Left ventricle myocardium superior (tissue), 1 donor: ENCODE results near the gene SH3RF3. TPM values are rescaled to one million over a fixed set of nuclear protein-coding genes. Genes with fewer than 3 reads are reported as not detected.

Experiments
- ATAC-seq: fragments of 200-7000 bp; cut with Tn5 transposase; one replicate; pipeline ENCODE4 v1.9.1; 2020; ENCODE audit warnings: mild to moderate bottlenecking, moderate library complexity
- DNase-seq: peaks from one replicate; pipeline ENCODE4 v3.0.0-alpha.2; 2020
- intact Hi-C: fragments of 100-400 bp; cut with micrococcal nuclease; formaldehyde crosslinking; loops from one replicate; pipeline ENCODE4 v1.11.0; 2022
- total RNA-seq: library from RNA; stranded (reverse); fragmentation: NEBNext Ultra II Directional; extraction: Animal tissue kit (Norgen Biotek cat#: 25700); gene quantifications from one replicate; pipeline ENCODE4 v1.2.1, GENCODE V29; 2021
- donor health status: DM: no; HTN: yes; CAD: no; lungs with severe emphysema.

SH3RF3 gene
- total RNA-seq, 1 donor from 2014 or later: 7.4 TPM

DNA sequence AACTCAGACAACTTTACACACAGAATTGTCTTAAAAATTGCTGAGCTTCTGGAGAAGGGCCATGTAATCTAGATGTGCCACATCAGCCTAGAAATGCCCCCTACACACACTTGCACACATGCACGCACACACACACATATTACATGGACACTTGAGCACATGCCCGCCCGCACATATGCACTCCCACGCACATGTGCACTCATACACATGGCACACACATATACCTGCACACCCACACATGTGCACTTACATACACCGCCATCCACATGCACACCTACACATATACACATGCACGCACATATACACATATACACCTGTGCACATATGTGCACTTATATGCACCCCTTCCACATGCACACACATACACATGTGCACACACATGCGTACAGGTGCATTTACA, 271.1 kb downstream of the SH3RF3 start:
- no peak for ATAC-seq
- DNase-seq: no peak
- intact Hi-C loops: no loop called here

DNA sequence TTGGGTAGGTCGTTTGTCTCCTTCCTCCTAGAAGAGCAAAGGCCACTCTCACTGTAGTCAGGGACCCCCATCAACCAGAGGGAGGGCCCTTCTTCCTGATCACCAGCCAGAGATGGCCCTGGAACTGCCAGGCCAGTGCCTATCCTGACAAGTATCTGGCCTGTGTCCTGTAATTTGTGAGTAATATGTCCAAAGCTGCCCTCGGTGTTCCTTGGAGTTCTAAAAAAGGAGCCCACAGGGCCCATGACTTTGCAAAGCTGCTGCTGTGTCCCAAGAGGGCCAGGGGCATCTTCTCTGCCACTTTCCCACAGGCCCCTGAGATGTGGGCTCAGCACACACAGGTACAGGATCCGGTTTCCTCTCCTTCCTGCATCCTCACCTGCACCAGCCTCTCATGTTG, 272.4 kb downstream of the SH3RF3 start:
- DNase-seq (no peak), ATAC-seq (no peak)
- intact Hi-C loops: no loop called here

DNA sequence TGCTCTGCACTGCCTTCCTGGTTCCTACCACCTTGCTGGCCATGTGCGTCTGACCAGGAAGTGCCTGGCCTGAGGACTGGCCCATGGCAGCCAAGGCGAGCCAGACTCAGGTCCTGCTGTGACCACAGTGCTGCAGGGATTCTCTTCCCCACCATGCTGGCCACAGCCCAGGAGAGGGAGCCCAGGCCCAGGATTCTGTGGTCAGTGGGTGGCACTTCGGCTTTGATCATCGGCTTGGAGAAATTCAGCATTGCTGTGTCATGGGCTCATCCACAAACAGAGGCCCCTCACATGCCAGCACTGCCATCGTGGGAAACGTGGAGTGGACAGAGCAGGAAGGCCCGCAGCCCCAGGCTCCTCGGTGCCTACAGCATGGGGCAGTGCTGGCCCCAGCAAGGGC, 273.2 kb downstream of the SH3RF3 start:
- intact Hi-C loops: no loop called here
- no peak for DNase-seq
- ATAC-seq: no peak

DNA sequence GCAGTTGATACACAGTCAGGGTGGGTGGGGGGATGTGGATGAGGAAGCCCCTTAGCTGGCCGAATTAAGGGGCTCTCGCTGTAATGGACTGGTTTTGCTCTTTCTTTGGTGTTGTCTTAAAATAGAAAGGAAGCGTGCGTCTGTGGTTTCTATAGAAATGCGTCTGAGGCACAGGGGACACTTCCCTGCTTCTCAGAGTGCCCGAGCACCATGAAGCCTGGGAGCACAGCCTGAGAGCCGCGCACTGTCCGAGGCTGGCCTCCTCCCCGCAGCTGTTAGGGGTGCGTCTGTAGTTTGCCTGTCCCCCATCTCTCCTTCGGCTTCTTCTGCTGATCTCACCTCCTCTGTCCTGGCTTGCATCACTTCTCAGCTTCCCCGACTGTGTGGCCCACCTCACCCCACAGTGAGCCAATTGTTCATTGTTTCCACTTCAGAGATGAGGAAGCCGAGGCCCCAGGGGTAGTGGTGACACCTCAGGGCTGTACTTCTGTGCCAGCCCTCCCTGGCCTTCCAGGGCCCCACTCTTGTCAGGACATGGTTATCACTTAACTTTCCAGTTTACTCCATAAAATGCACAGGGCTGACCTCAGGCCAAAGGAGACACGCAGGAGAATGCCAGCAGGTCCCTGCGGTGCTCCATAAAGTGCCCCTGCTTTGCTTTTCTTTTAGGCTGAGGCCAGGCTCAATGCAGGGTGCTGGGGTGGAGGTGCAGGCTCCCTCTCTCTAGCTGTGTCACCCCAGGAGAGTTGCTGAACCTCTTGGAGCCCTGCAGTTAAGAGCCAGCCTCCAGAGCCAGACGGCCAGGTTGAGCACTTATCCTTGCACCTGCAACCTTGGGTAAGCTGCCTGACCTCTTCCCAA, 274.2 kb downstream of the SH3RF3 start:
- intact Hi-C loops: no loop called here
- DNase-seq (no peak), ATAC-seq (no peak)

DNA sequence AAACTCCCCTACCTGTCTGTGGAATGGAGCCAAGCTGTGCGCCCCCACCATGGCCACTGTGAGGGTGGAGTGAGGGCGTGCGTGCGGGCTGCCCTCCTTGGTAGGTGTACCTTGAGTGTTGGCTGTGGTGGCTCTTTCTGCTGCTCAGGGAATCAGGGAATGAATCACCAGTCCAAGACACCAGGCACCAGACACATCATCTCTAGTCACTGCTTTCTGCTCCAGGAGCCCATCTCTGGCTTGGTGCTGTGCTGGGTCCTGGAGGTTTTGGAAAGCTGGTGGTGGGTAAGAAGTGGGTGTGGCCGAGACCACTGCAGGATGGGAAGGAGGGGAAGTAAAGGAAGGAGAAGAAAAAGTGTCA, 274.8 kb downstream of the SH3RF3 start:
- ATAC-seq: no peak
- intact Hi-C loops: no loop called here
- no peak for DNase-seq

DNA sequence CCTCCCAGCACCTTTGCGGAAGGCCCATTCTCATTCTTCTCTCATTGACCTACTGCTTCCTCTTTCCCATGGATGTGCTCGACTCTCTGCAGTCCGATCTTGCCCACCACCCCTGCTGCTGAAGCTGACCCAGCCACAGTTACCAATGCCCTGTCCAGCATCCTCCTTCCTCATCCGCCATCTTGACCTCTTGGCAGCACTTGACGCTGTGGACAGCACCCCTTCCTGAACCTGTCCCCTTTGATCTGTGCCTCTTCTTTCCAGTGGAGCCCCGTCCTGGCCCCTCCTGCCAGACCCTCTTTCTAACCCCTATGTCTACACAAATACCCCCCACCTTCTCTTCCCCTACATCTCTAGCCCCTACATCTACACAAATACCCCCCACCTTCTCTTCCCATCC, 275.7 kb downstream of the SH3RF3 start:
- ATAC-seq (no peak), DNase-seq (no peak)
- intact Hi-C loops: no loop called here

DNA sequence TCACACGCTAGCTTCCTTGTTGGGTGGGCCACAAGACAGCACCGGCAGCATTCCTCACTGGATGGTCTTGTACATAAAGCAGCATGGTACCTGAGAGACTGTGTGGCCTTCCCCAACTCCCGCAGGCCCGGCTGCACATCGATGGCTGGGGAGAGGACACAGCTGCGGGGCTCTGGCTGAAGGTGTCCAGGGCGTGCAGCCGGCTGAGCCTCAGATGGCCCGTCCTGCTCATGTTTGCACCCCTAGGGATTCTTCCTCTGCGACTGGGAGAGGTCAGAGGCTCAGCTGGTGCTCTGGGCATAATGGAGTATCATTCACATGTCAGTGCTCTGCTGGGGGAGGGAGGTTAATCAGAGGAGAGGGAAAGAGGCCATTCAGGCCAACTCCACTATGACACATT, 276.9 kb downstream of the SH3RF3 start:
- ATAC-seq (no peak), DNase-seq (no peak)
- intact Hi-C loops: no loop called here

DNA sequence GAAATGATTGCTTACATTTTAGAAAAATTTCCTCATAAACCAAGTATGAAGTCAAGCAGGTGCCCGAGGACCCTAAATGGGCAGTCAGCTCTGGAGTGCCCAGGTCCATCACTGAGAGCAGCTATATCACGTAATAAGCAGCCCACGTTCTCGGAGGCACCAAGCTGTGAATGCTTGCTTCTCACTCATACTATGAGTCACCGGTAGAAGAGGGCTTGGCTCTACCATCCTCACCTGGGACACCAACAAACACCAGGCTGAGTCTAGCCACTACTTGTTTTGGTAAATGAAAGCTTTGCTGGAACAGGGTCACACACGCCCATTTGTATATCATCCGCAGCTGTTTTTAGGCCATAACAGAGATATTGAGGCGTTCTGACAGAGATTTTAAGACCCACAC, 277.3 kb downstream of the SH3RF3 start:
- DNase-seq (no peak), ATAC-seq (no peak)
- intact Hi-C loops: no loop called here

DNA sequence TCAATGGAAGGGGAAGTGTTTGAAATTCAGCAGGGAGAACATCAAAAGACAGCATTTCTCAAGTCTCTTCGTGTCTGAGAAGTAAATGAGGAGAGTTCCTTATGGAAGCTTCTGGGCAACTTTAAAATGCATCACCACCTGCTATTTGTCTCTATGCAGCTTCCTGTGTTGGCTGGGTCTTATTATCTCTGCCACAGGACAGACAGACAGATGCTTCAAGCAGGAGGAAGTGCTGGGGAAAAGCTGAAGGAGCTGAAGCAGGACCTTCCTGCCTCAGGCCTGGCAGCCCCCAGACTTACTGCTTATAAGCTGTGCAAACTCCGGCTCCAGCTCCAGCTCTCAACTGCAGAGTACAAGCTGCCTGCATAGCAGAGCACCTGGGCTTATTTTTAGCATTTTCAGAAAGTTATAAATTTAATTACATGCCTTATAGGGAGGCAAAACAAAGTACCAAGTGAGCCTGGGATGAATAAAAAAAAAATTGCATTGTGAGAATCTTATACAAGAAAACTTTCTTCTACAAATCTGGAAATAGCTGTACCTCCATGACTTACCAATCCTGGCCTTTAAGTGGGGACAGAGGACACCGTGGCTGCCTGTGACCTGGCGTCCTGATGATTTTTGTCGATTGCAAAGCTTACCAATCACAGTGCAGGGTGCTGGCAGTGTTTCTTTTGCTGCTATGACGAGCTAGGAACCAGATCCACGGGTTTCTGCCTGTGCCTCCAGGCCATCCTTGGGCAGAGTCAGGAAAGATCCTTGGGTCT, 278.5 kb downstream of the SH3RF3 start:
- no peak for DNase-seq
- intact Hi-C loops: no loop called here
- no peak for ATAC-seq

DNA sequence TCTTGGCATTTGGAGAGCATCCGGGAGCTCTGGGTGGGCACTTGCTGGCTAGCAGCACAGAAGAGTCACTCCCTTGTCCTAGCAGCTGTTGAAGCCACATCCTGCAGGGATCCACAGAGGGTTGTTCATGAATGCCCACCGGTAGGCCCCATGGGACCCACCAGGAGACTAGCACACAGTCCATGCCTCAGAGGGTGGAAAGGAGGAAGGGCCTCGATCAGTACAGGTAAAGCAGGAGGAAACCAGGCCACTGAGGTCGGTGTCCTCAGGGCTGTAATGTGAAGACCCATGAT, 279.0 kb downstream of the SH3RF3 start:
- no peak for DNase-seq
- intact Hi-C loops: no loop called here
- no peak for ATAC-seq

DNA sequence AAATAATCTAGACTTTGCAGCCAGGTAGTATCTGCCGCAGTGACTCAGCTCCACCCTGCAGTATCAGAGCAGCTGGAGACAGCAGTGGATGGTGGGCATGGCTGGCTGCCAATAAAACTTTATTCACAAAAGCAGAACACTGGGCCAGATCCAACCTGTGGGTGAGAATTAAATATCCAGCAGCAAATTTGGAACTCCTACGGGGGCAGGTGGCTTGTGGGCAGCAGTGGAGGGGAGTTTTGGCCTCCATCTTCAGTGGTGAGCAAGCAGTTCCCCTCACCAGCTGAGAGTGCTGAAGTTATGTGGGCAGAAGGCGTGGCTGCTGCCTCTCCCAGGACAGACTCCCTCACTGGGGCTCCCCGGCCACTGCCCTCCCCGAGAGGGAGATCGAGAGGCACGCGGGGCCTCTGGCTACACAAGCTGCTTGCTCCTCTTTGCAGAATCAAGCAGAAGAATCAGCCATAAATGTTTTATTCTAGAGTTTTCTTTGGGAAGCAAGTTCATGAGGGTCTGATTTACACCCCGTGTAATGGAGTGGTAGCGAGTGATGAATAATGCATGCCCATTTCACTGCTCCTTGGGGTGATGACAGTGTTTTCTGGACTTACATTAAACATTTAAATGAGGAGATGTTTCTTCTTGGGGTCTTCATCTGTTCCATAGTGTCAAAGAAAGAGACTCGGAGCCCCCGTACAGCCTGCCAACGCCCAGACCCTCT, 280.5 kb downstream of the SH3RF3 start:
- DNase-seq: no peak
- intact Hi-C loops: no loop called here
- ATAC-seq: no peak

DNA sequence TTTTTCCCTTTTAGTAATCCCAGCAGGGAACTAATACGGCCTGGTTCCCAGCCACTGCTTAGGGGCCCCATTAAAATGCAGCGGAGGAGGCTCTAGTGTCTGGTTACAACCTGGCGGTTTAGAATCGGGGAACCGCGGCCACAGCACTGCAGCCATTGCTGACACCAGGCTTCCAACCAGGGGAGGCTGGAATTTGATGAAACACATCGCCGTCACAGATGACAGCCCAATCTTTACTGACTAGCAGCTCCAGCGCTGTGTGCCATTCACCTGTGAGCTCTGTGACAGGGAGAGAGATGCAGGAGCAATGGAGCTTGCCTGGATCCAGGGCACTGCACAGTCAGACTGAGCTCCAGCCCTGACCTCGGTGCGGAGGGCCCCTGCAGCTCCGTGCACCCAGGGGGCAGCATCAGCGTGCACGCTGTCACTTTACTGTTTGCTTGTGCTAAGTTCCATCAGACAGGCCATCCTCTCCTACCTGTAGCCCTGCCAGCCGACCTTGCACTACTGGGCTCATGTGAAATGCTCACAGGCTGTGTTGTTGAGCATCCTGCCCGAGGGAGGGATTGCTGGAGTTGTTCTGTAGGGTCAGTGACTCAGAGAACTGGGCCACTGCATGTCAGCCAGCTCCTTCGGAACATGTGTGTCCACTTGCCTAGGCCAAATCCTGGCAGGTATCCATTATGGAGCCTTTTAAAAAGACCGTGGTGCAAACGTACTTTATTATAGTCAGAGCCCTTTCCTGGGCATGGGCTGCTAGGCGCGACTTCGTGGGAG, 281.2 kb downstream of the SH3RF3 start:
- ATAC-seq (peak; percentile 72), DNase-seq (no peak)
- intact Hi-C loops: no loop called here

DNA sequence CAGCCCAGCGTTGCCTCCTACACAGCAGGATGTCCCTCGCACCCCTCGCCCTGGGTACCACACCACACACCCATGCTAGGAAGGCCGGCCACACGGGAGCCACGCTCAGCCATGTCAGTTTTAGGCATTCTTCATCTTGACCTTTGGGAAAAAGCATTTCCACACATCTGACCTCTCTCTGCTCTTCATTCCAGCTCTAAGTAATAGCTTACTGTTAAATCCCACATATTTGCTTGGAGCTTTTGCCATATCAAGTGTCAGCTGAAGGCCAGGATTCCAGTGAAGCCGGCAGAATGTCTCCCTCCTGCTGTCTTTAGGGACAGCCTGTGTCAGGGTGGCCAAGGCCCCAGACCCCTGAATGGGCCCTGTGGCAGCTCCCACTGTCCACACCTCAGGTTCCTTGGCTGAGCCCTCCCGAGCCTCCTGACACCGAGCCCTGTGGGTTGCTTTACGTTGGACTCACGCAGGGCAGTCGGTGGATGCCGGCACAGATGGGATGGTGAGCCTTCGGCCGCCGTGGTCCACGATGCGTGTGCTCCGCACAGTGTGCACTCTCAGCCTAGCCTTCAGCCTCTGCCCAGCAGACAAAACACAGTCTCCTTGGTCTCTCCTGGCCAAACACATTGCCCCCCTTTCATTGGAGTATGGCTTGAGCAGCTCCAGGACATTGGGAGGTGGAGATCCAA, 282.8 kb downstream of the SH3RF3 start:
- ATAC-seq (no peak), DNase-seq (no peak)
- intact Hi-C loops: no loop called here

DNA sequence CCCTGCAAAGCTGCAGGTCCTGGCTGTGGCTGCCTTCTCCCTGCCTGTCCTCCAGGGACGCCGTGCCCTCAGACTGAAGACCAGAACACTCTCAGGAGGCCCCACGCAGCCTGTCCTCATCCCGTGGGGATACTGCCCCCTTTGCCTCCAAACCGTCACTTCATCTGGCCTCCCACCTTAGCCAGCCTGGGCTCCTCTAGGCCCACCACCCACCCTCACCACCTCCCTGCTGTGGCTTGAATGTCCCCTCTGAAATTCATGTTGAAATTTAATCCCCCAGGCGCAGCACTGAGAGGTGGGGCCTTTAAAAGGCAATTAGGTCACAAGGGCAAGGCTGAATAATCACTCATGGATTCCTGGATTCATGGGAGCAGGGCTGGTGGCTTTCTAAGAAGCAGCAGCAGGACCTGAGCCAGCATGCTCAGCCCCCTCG, 286.6 kb downstream of the SH3RF3 start:
- ATAC-seq (no peak), DNase-seq (no peak)
- intact Hi-C loops: no loop called here

DNA sequence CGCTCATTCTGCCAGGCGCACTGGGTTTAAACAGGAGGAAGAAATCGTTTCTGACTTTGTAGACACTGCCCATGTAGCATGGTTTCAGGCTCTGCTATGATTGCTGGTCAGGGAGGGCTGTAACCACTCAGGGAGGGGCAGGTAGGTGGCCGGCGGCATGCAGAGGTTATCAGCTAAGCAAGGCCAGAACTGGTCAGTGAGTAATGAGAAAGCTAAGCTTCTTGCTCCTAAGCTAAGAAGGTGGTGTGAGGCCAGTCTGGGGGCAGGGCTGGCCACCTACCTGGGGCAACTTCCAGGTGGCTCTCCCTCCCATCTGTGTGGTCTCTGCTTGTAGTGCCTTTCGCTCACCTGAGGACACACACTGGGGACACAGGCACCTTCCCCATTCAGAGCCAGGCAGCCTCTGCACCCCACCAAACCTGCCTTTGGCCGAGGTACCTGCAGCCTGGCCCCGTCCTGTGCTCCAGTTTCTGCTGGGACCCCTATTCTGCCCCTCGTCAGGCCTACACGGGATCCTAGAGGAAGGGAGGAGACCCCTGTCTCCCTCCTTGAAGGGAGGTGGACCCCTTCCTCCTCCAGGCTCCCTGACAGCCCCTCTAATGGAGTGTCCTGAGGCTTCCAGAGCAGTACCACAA, 288.8 kb downstream of the SH3RF3 start:
- intact Hi-C loops: no loop called here
- DNase-seq (no peak), ATAC-seq (no peak)

DNA sequence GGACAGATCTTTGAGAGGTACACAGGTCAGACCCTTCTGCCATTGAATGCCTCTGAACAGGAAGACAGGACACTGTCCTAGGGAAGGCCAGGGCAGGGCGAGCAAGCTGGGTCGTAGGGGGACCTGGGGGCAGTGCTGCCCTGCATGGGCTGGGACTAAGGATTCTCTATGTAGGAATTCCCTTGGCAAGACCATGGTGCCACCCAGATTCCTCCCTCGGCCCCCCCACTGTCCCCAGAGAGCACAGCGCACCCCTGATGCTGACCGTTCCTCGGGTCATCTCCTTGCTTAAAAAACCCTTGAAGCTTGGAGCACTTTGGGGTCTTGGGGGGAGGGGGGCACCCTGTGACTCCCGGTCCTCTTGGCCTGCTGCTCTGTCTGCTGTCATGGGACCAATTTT, 289.7 kb downstream of the SH3RF3 start:
- intact Hi-C loops: no loop called here
- DNase-seq (no peak), ATAC-seq (no peak)

DNA sequence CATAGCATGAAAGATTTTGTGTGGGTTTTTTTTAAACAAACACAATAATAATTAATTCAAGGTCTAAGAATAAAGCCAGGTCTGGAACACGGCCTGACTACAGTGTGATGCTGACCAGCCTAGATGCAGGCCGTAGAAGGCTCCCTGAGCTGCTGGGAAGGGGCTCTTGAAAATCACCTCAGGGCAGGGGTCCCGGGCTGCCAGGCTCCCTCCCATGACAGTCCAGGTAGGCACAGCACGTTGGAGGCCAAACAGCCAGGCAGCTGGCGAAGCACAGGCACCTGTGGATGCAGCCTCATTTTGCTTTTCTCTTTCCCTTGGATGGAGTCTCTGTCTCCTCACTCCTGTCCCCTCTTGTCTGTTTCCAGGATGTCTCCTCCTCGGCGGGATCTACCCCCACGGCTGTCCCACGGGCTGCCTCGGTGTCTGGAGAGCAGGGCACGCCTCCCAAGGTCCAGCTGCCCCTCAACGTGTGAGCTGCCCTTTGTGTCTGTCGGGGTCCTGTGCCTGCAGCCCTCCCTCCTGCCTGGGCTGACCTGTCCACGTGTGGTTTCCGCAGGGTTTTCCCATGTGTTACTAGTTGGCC, 290.3 kb downstream of the SH3RF3 start:
- ATAC-seq (no peak), DNase-seq (no peak)
- intact Hi-C loops: no loop called here

DNA sequence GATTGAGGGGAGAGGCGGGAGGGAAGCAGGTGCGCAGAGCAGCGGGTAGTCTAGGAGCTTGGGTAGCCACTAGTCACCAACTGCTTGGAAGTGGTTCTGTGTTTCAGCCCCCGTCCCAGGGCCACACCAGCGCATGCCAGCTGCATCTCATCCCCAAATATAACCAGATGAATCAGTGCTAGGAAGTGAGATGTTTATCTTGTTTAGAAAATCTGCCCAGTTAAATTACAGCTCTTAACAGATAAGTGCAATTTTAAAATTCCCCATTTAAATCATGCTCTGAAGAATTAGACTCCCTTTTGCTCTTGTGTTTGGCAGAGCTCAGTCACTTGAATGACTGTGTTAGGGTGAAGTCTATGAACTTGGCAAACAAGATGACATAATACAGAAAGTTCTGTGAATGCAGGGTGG, 291.0 kb downstream of the SH3RF3 start:
- DNase-seq (no peak), ATAC-seq (no peak)
- intact Hi-C loops: no loop called here
